B cell (primary cell): ENCODE measurements around the gene MBTD1.

ENCODE experiments used
- EZH2 ChIP-seq: IDR thresholded peaks from 2 replicates; pipeline ENCODE4 v1.6.1; 2012; ENCODE audit warnings: borderline replicate concordance, low read depth, mild to moderate bottlenecking, moderate library complexity, low read length; ENCODE audit not compliant: insufficient read depth, poor library complexity, severe bottlenecking
- TF ChIP-seq, protein P1 (sequence below): fragments of 200-600 bp; IDR thresholded peaks from one replicate; pipeline ENCODE4 v1.8.0; 2022; ENCODE audit warnings: antibody characterized with exemption, mild to moderate bottlenecking

DNA sequence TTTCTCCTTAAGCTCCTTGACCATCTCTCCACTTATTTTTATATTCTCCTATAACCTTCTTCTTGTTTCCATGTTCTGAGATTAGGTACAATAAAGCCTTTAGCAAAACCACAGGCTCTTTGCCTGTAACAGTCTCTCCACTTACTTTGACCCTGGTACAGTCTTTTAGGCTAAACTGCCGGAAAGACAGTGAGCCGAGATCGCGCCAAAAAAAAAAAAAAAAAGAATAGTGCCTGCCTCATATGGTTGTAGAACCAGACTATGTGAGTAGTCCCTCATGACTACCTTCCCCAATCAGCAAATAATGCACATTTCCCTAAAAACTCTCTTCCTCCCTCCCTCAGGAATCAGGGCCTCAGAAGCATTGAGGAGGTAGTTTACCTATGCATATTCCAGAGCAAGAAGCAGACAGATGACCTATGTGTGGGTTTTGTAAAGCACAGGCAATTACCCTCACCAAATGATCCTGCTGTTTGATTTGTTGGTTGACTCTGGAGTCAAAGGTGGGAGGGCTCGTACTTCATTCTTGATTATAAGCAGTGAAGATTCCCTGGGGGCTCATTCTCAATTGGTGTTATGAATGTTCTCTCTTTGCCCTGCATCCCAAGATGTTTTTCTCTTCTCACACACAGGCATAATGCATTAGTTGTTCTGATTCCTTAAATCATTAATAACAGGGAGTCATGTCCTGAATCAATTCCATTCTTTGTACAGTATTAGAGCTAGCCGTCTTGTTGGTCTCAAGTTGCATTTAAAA lies 115.4 kb downstream of the MBTD1 start:
- TF ChIP-seq, protein P1, sequence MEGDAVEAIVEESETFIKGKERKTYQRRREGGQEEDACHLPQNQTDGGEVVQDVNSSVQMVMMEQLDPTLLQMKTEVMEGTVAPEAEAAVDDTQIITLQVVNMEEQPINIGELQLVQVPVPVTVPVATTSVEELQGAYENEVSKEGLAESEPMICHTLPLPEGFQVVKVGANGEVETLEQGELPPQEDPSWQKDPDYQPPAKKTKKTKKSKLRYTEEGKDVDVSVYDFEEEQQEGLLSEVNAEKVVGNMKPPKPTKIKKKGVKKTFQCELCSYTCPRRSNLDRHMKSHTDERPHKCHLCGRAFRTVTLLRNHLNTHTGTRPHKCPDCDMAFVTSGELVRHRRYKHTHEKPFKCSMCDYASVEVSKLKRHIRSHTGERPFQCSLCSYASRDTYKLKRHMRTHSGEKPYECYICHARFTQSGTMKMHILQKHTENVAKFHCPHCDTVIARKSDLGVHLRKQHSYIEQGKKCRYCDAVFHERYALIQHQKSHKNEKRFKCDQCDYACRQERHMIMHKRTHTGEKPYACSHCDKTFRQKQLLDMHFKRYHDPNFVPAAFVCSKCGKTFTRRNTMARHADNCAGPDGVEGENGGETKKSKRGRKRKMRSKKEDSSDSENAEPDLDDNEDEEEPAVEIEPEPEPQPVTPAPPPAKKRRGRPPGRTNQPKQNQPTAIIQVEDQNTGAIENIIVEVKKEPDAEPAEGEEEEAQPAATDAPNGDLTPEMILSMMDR, result no peak
- no peak for TF ChIP-seq EZH2
